Urothelium cell line (cell line): ENCODE measurements around the gene SPECC1.
"Not testable (repeated sequence)": the region's sequence is repeated elsewhere in the genome, so short reads cannot be mapped to it uniquely, and the experiment has no call there.

Experiments
- DNase-seq: peaks from one replicate; pipeline ENCODE4 v3.0.0; 2011; ENCODE audit warnings: low spot score, mixed read lengths
- FAIRE-seq: peaks from 2 replicates; lab custom pipeline; 2011; peaks lifted over from hg19 to GRCh38; lab: Jason Lieb, UNC

Gene SPECC1, protein sequence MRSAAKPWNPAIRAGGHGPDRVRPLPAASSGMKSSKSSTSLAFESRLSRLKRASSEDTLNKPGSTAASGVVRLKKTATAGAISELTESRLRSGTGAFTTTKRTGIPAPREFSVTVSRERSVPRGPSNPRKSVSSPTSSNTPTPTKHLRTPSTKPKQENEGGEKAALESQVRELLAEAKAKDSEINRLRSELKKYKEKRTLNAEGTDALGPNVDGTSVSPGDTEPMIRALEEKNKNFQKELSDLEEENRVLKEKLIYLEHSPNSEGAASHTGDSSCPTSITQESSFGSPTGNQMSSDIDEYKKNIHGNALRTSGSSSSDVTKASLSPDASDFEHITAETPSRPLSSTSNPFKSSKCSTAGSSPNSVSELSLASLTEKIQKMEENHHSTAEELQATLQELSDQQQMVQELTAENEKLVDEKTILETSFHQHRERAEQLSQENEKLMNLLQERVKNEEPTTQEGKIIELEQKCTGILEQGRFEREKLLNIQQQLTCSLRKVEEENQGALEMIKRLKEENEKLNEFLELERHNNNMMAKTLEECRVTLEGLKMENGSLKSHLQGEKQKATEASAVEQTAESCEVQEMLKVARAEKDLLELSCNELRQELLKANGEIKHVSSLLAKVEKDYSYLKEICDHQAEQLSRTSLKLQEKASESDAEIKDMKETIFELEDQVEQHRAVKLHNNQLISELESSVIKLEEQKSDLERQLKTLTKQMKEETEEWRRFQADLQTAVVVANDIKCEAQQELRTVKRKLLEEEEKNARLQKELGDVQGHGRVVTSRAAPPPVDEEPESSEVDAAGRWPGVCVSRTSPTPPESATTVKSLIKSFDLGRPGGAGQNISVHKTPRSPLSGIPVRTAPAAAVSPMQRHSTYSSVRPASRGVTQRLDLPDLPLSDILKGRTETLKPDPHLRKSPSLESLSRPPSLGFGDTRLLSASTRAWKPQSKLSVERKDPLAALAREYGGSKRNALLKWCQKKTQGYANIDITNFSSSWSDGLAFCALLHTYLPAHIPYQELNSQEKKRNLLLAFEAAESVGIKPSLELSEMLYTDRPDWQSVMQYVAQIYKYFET

DNA sequence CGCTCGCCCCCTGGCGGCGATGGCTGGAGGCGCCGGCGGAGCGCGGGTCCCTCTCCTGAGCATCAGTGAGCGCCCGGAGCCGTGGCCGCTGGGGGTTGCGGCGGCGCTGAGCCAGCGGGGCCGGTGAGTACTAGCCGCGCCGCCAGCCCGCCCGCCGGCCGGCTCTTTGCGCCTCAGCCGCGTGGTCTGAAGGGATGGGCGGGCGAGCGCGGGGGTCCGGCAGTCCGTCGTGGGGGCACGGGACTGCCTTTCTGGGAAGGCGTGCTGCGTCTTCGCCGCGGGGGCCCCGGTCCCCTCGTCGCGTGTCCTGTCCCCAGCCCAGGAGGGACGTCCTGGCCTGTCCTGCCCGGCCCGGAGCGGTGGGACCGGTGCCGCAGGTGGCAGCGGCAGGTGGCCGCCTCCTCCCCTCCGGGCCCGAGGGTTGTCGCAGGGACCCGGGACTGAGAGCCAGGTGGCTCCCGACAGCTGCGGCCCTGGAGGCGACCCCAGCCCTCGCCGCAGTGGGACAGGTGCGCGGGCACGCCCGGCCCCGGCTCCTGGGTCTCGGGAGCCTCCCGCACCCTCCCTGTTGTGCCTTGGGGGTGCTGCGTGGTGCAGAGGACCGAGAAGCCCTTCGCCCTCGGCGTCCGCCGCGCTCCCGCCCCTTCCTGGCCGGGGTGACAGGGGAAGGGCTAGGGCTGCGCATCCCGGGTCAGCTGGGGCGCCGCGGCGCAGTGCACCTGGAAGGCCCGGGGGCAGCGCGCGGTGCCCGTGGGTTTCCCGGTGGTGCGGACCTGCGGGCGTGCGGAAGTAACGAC is at the start of gene SPECC1:
TSS of gene SPECC1 (plus strand) at position 58 of the 797 bp plus-strand sequence. CDS start 87,293 bp downstream, outside the sequence.
- DNase-seq (peak; percentile 92), FAIRE-seq (no peak)

DNA sequence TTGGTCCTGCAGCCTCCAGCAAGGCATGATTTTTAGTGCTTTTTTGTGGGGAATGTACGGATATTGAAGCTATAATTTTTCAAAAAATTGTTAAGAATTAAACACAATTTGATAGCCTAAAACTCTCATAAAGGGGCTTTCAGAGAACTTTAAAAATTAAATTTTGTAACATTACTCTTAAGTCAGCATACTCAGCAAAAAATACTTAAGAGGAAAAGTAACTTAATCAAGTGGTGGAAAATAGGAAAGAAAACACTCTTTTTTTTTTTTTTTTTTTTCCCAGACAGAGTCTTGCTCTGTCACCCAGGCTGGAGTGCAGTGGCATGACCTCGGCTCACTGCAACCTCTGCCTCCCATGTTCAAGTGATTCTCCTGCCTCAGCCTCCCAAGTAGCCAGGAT is 46.2 kb upstream of the SPECC1 start:
- FAIRE-seq, DNase-seq: not testable (repeated sequence)

DNA sequence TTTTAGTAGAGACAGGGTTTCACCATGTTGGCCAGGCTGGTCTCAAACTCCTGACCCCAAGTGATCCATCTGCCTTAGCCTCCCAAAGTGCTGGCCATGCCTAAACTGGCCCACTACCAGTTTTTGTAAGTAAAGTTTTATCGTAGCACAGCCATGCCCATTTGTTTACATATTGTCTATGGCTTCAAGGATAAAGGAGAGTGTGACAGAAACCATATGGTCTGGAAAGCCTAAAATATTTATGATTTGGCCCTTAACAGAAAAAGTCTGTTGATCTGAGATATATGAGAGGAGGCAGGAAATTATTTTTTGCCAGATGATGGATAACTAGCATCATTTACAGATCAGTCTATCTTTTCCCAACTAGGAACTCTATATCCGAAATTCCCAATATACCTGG is 36.0 kb upstream of the SPECC1 start:
- FAIRE-seq, result no peak
- DNase-seq, result no peak

DNA sequence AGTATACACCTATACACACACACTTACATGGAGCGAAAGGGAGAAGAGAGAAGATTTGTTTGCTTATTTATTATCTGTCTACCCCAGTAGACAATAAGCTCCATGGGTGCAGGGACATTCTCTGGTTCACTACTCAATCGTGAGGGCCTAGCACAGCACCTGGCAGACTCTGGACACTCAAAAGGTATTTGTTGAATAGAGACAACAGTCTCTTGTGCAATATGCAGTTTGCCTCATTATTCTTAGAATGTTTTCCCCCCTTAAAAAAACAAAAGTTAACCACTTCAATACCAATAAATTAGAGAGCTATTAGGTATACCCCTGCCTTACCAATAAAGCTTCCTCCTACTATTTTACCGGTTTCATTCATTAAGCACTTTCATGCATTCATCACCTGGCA is 33.6 kb upstream of the SPECC1 start:
- no peak for FAIRE-seq
- no peak for DNase-seq

DNA sequence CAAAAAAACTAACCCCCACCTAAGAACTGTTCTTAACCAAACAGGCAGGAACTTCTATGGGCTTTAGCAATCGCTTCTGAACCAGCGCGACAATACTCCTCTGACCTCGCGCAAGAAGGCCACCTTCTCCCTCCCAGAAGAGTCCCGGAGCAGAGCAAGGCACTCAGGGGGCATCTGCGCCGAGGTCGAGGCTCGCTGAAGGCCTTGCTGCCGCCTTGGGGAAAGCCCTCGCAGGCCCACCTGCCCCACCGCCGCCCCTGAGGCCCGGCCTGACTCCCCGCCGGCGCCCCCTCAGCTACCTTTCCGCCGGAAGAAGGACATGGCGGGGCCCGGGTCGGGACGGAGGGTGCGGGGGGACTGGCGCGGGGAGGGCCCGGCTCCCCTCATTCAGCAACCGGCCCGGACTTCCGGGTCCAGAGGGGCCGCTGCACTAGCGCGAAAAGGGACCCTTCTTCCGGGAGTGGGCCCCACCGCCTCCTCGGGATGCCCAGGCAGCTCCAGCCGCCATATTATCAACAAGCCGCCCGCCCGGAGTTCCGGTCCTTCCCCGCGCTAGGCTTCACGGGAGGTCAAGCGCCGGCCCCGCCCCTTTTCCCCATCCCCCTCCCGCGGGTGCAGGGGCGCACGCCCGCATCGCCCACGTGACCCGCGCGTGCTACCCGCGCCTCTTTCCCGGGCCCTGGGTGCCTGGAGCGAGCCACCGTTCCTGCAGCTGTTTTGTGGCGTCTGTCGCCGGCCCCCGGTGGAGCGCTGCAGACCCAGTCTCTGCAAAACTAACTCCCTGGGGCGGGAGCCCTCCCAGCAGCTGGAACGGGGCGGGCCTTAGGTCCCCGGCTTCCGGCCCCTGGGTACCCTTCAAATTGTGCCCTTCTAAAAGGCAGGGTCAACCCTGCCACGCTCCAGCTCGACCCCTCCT is 31.6 kb upstream of the SPECC1 start, which contains the start of gene AKAP10:
TSS of gene AKAP10 (minus strand) at position 536 of the 916 bp plus-strand sequence. CDS start at position 387, 149 bp downstream.
- peak; percentile 94 for DNase-seq
- FAIRE-seq, result no peak

DNA sequence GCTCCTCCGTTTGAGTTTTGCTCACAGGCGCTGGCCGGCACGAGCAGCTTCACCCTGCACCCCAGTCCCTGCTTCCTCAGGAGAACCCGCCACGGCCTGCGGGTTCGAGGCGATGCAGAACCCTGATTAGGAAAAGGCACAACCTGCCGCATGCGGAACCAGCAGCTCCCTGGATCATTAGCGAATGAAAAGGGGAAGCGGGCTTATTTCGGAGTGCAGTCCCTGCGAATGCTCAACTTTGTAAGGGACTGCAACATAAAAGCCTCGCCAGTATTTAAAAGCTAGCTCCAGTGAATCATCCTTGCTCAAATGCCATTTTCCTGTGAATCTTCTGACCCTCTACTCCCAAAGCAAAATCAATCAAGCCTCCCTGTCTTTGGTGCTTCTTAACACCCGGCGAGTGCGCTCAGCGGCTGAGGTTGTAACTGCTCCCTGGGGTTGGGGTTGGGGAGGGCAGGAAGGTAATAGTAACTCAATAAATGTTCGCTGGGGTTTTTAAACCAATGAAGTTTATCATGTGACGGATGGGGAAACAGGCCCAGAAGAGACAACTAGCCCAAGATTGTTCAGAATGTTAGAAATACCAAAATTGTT is 30.9 kb upstream of the SPECC1 start:
- DNase-seq (no peak), FAIRE-seq (no peak)

DNA sequence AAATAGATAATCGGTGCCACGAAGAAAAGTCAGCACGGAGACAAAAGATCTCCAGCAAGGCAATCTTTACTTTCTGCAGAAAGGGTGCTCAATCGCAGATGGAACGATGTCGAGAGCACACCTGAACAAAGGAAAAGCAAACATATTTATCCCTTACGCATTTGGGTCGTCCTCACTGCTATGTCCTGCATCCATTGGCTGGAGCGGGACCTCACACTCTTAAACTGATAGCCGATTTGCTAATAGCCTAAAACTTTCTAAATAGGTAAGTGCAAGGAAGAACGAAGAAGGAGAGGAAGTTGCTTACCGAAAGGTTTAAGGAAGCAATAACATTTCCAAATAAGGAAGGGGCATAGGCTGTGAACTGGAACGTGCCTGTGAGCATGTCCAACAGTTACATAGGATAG is 30.4 kb upstream of the SPECC1 start:
- no peak for FAIRE-seq
- DNase-seq, result no peak

DNA sequence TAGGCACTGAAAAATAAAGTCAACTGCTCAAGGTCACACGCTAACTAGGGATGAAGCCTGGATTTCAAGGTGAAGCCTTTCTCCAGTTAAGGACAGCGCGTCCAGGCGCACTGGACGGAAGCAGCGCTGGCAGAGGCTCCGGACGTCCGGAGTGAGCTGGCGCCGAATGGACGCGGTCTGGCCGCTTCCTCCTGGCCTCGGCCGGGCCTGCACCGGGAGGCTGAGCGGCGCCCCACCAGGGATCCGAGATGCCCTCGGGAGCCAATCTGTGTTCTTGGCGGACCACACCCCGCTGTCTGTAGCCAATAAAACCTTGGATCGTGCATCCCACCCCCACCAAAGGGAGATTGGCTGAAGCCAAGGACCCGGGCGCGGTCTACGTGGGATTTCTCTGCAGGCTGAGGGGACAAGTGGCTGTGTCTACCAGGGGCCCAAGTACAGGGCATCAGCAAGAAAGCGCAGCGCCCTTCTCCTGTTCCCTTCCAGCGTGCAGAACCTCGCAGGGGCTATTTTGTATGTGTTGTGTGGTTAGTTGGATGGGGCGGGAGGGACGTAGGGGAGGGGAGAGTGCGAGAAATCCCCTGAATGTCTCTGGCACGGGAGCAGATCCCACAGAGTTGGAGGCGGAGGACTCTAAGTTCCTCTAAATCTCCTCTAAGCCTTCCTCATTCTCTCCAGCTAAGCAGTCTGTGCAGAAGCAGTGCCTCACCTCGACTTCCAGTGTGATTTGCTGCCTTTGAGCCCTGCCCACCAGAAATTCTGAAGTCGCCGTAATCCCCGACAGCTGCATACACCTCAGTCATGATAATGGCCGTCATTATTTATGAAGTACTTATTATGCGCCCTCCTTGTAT is 29.0 kb upstream of the SPECC1 start:
- FAIRE-seq (no peak), DNase-seq (no peak)

DNA sequence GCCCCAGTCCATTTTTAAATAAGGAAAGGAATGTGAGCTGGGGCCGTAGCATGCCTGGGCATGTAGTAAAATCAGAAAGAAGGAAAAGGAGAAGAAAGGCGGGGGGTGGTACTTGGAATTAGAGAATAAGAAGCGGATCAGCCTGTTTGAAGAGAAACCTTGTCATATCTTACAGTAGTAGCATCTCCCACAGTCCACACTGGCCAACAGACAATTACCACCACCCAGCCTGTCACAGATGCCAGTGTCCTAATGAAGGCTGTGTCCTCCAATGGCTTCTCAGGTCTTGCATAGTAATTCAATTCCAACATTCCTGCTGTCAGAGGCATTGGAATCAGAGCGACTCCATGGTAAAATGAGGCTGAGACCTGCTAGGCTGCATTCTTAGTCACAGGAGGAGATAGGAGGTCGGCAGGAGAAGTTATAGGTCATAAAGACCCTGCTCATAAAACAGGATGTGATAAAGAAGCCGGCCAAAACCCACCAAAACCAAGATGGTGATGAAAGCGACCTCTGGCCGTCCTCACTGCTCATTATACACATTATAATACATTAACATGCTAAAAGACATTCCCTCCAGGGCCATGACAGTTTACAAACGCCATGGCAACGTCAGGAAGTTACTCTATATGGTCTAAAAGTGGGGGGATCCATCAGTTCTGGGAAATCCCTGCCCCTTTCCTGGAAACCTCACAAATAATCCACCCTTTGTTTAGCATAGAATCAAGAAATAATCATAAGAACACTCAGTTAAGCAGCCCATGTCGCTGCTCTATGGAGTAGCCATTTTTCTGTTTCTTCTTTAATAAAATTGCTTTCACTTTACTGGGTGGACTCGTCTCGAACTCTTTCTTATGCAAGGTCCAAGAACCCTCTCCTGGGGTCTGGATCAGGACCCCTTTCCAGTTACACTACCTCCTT is 22.0 kb upstream of the SPECC1 start:
- FAIRE-seq (no peak), DNase-seq (no peak)

DNA sequence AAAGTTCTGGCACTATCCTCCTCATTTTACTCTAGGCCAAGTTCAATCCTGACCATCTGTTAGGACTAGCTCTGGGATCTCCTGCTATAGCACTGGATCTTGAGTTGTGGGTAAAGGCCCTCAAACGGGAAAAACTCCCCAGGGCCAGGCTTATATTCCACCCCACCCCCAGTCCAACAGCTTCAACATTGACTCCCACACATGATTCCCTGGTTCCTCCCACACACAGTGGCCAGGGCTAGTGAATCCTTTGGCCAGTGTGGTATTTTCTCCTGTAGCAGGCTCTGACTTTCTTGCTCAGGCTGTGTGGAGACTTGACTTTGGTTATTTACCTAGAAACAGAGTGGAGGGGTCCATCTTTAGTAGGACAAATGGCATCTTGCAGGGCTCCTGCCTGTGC is 21.3 kb upstream of the SPECC1 start:
- FAIRE-seq (no peak), DNase-seq (no peak)

DNA sequence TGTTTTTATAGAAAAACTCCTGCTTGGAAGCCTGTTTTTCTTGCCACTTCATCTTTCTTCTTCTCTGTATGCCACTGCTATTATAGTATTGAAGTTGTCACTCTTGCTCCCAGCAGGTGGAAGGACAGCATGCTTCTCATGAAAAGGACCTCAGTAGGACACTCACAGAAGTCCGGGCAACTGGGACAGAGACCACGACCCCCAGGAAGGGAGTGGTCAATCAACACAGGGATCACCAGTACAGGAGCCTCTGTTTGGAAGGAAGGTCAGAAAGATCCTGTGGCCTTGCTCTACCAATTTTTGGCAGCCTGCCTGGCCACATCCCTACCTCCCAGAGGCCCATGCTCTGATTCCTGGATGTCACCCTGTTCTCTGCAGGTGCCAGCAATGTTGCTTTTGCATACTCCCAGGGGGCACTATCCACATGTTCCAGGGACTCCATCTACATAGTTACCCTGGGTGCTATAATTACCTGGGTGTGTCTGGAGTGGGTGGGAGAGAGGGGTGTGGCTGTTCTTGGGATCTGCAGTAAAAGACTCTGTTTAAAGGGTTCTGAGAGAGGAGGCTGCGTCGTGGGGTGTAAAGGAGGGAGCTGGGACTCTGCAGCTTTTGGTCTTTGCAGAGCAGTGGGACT is 17.8 kb upstream of the SPECC1 start:
- FAIRE-seq, result no peak

DNA sequence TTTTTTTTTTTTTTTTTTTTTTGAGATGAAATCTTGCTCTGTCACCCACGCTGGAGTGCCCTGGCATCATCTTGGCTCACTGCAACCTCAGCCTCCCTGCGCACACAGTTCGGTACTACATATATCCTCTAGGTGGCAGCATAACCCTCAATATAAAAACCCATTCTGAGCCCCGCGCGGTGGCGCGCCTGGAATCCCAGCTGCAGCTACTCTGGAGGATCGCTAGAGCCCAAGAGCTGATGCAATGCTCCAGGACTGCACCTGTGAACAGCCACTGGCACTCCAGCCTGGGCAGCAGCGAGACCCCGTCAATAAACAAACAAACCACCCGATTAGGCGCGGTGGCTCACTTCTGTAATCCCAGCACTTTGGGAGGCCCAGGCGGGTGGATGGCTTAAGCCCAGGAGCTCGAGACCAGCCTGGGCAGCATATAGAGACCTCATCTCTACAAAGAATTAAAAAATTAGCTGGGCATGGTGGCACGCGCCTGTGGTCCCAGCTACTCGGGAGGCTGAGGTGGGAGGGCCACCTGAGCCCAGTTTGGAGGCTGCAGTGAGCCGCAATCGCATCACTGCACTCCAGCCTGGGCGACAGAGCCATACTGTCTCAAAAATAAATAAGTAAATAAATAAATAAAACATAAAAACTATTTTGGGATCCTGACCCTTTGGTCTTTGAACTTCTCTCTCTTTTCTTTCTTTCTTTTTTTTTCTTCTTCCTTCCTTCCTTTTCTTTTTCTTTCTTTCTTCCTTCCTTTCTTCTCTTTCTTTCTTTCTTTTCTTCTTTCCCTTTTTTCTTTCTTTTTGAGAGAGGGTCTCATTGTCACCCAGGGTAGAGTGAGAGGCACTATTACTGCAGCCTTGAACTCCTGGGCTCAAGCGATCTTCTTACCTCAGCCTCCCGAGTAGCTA is 16.1 kb upstream of the SPECC1 start:
- FAIRE-seq (peak; percentile 56), DNase-seq (peak; percentile 82)

More for the DNA sequence above, 17.8 kb upstream of the SPECC1 start:
- DNase-seq, result no peak

DNA sequence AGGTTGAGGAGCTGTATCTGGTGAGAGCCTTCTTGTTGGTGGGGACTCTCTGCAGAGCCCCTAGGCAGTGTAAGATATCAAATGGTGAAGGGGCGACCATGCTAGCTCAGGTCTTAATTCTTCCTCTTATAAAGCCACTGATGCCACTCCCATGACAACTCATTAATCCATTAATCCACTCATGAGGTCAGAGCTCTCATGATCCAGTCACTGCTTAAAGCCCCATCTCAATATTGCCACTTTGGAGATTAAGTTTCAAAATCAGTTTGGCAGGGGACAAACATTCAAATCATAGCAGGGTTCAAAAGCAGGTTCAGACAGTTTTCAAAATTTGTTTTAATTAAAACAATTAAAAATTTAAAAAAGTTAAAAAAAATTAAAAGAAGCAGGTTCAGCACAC is 13.1 kb upstream of the SPECC1 start:
- no peak for DNase-seq
- FAIRE-seq, result no peak

DNA sequence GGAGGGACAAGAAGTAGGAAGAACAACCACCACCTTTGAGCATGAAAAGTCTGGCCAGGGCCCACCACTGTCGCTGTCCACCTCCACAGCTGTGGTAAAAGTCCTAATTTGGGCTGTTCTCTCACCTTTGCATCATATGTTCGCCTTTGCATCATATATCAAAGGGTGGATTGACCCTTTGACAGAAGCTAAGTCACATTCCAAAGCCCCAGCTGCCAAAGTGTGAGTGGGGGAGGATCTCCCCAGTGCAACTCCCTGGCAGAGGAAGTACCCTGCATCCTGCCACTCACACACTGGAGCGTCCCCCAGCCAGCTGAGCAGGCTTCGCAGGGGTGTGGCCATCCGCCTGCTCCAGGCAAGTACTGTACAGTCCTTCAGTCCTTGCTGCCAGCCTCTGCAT is 12.7 kb upstream of the SPECC1 start:
- DNase-seq (no peak), FAIRE-seq (no peak)

DNA sequence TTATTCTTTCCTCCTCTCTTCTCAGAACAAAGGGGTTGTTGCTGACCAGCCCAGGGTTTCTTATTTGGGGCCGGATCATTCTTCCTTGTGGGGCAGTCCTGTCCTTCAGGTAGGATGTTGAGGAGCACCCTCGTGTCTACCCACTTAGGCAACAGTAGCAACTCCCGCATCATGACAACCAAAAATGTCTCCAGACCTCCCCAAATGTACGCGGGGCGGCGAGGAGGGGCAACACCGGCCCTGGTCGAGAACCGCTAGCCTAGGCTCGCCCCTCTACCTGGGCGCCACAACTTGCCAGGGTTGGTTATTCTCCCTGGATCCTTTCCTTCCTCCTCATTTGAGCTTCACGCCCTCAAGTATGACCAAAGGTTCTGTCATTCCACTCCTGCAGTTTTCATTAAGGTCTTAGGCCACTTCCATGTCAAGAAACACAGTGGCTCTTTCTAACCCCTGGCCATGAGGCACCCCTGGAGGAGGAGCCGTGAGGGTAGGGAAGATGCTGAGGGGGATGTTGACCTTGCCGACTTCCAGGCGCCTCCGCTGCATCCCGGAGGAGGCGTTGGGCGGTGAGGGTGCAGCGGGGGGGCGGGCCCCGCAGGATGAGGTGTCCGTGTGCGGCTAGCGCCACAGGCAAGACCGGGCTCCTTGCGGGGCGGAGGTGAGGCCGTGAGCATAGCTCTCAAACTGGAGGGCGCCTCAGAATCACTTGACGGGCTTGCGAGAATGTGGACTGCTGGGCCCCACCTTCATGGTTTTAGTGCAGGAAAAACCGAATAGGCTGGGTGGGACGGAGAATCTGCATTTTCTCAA is 712 bp upstream of the SPECC1 start:
- peak; percentile 61 for FAIRE-seq

More for the DNA sequence above, 712 bp upstream of the SPECC1 start:
- peak; percentile 47 for DNase-seq
